Measurements from ENCODE around the gene LMX1B.

The LMX1B gene

GRCh38 chr9:126738553-126738952, 124.8 kb downstream of the LMX1B start:
- H3K4me3 ChIP-seq (ENCODE audit: low read depth, low read length): no peak overlapping the region
- no peak for DNase-seq (ENCODE audit: low read depth)
- TF ChIP-seq MAX (IDR thresholded peaks at IDR 0.05; ENCODE audit: low read depth, low read length) (no peak), MYC (IDR thresholded peaks at IDR 0.05; ENCODE audit: low read depth, low read length) (no peak), POLR2A (IDR thresholded peaks at IDR 0.05; ENCODE audit: extremely low read depth, insufficient read length) (no peak), CTCF (IDR thresholded peaks at IDR 0.05; ENCODE audit: low read depth, low read length) (no peak)

- DNase-seq (ENCODE audit: low read depth): no peak
- TF ChIP-seq MYC (IDR thresholded peaks at IDR 0.05; ENCODE audit: low read depth, low read length) (no peak), MAX (IDR thresholded peaks at IDR 0.05; ENCODE audit: low read depth, low read length) (no peak), POLR2A (IDR thresholded peaks at IDR 0.05; ENCODE audit: extremely low read depth, insufficient read length) (no peak), CTCF (IDR thresholded peaks at IDR 0.05; ENCODE audit: low read depth, low read length) (no peak)
- no peak overlapping the region for H3K4me3 ChIP-seq (ENCODE audit: low read depth, low read length)
These were observed 129.3 kb downstream of the LMX1B start for GRCh38 chr9:126743041-126743440.

GRCh38 chr9:126745574-126746411, 132.1 kb downstream of the LMX1B start:
- TF ChIP-seq POLR2A (IDR thresholded peaks at IDR 0.05; ENCODE audit: extremely low read depth, insufficient read length) (no peak), MAX (IDR thresholded peaks at IDR 0.05; ENCODE audit: low read depth, low read length) (no peak), MYC (IDR thresholded peaks at IDR 0.05; ENCODE audit: low read depth, low read length) (no peak), CTCF (IDR thresholded peaks at IDR 0.05; ENCODE audit: low read depth, low read length) (no peak)
- DNase-seq (ENCODE audit: low read depth): no peak
- H3K4me3 ChIP-seq (ENCODE audit: low read depth, low read length): no peak overlapping the region
